ENCODE measurements around the gene POF1B. TPM values are rescaled to one million over a fixed set of nuclear protein-coding genes. Genes with fewer than 3 reads are reported as not detected.
"Not testable (repeated sequence)": the region's sequence is repeated elsewhere in the genome, so short reads cannot be mapped to it uniquely, and the experiment has no call there.

POF1B gene
- total and polyA plus RNA-seq, 2 of the 4 experiments (the other 2 are of a cell fraction): not detected

- H3K4me2 ChIP-seq (ENCODE audit: low read depth, low read length); H3K79me1 ChIP-seq (ENCODE audit: low read depth in 1 of 2, low read length in 2 of 2); H2BK120ac ChIP-seq (ENCODE audit: low read depth, low read length); dilution Hi-C loops (cut with HindIII; ENCODE audit: low sequenced_read_pairs, unreplicated experiment); H3K27me3 ChIP-seq (ENCODE audit: control insufficient read depth, insufficient read depth, low read length); H4K5ac ChIP-seq (ENCODE audit: low read depth, low read length); H2AFZ ChIP-seq (replicated peaks; ENCODE audit: low read length, poor library complexity); H3K18ac ChIP-seq (ENCODE audit: low read depth, low read length); H3K9me3 ChIP-seq (ENCODE audit: control insufficient read depth, insufficient read depth, low read length); H4K20me1 ChIP-seq (ENCODE audit: insufficient read depth, low read length); intact Hi-C loops (cut with micrococcal nuclease); H2BK5ac ChIP-seq (ENCODE audit: low read depth, low read length, poor library complexity, severe bottlenecking); H3K56ac ChIP-seq (ENCODE audit: extremely low read depth, insufficient read depth, low read length); H3K4me1 ChIP-seq (ENCODE audit: control insufficient read depth, insufficient read depth, low read length); H2BK15ac ChIP-seq (ENCODE audit: low read depth, low read length); POLR2A ChIA-PET (ENCODE audit: unreplicated experiment); ATAC-seq (ENCODE audit: low read depth); H3K4ac ChIP-seq (ENCODE audit: low read depth, low read length); H3K27ac ChIP-seq (ENCODE audit: insufficient read depth, low read length); H3K14ac ChIP-seq (replicated peaks; ENCODE audit: low read depth, low read length); H4K91ac ChIP-seq (ENCODE audit: insufficient read depth, low read depth, low read length); BruUV-seq (replicated peaks); H2AK9ac ChIP-seq (replicated peaks; ENCODE audit: low read depth, low read length, poor library complexity); H4K8ac ChIP-seq (ENCODE audit: low read depth in 2 of 2, low read length in 2 of 2); H3K23ac ChIP-seq (ENCODE audit: low read depth, low read length); H3K4me3 ChIP-seq (ENCODE audit: insufficient read depth, low read depth, low read length); CTCF ChIA-PET; H2BK20ac ChIP-seq (ENCODE audit: low read depth, low read length); H3K9ac ChIP-seq (ENCODE audit: low read depth, low read length); H2AK5ac ChIP-seq (ENCODE audit: low read depth, low read length); H3K9me1 ChIP-seq (ENCODE audit: insufficient read depth, low read length); in situ Hi-C loops (cut with MboI; ENCODE audit: low sequenced_read_pairs); DNase-seq; H3K36me3 ChIP-seq (ENCODE audit: control insufficient read depth, insufficient read depth, low read length): not testable (repeated sequence)
- no CpG with 5 or more reads among the region's 2 CpGs for WGBS, 2 experiments (ENCODE audit: extremely low coverage in 2 of 2, insufficient read length in 1 of 2)
These were observed 68.1 kb downstream of the POF1B start for GRCh38 chrX:85311348-85311747.
